Mucosa of stomach (tissue), 1 donor: Measurements from ENCODE around the gene UPK3A.

Source experiments
- H3K27me3 ChIP-seq: one replicate; pipeline ENCODE4 v1.7.0; 2013; ENCODE audit warnings: mild to moderate bottlenecking, low read length; ENCODE audit not compliant: control insufficient read depth, insufficient read depth
- H3K36me3 ChIP-seq: one replicate; pipeline ENCODE4 v1.7.0; 2013; ENCODE audit warnings: low read length; ENCODE audit not compliant: control insufficient read depth, insufficient read depth
- H3K4me1 ChIP-seq: one replicate; pipeline ENCODE4 v1.7.0; 2013; ENCODE audit warnings: mild to moderate bottlenecking, low read length; ENCODE audit not compliant: control insufficient read depth, insufficient read depth
- H3K4me3 ChIP-seq: one replicate; pipeline ENCODE4 v1.7.0; 2013; ENCODE audit warnings: low read length
- H3K9ac ChIP-seq: one replicate; pipeline ENCODE4 v1.7.0; 2013; ENCODE audit warnings: mild to moderate bottlenecking, low read length, moderate library complexity
- H3K9me3 ChIP-seq: one replicate; pipeline ENCODE4 v1.7.0; 2013; ENCODE audit warnings: mild to moderate bottlenecking, low read length, moderate library complexity; ENCODE audit not compliant: control insufficient read depth
- donor health status: Pancreatic carcinoma.

UPK3A gene

DNA sequence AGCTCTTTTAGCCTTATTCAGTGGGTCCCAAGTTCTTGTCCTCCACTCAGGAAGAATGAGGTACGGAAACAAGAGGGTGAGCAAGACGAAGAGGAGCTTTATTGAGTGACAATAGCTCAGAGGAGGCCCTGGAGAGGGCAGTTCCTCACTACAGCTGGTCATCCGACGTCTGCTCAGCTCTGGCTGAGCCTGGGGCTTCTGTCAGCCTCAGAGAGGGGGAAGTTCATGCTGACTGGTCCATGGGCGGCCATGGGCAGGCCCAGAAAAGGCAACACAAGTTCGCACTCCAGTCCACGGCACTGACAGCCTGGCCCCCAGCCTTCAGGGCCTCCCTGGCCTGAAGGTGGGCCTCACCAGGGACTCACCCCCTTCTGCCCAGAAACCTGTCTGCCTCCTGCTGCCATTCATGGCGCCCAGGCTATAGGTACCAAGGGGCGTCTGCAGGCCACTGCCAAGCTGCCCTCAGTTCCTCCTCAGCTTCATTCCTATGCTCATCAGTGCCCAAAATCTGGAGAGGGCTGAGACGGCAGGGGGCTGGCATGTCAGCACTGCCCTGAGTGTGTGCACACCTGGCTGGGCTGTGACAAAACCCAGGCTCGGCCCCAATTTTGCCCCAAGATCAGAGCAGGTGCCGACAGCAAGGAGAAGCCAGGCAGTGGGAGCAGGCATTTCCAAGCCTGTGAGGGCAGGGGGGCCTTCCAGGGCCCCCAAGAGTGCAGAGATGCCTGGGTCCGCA is 22.4 kb upstream of the UPK3A start:
- H3K9ac ChIP-seq, result no peak overlapping the region
- H3K4me1 ChIP-seq, result peaks cover 12% of the 10 kb centered on the region
- H3K4me3 ChIP-seq, result no peak overlapping the region
- H3K36me3 ChIP-seq, result no peaks in the 10 kb centered on the region
- H3K9me3 ChIP-seq, result no peaks in the 10 kb centered on the region
- no peaks in the 10 kb centered on the region for H3K27me3 ChIP-seq

DNA sequence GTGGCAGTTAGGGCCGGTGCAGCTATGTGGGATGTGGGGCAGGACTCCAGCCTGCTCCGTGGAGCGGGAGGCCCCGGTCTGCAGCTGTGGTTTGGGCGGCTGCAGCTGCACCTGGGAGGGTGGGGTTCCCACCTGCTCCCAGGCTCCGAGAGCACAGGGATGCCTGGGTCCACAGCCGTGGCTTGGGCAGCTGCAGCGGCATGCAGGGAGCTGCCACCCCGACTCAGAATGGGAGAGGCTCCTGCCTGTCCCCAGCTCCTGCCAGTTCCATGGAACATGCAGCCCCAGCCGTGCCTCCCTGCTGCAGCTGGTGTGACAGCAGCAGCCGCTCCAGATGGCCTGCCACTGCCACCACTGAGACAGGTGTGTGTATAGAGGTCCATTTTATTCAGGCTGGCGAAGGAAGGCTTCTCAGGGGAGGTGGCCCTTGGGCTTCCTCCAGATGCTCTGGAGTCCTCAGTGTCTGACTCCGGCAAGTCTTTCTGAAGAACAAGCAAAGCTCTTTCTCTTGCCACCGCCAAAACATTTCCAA is 21.8 kb upstream of the UPK3A start:
- Histone ChIP-seq H3K4me3 (no peak overlapping the region), H3K27me3 (peaks cover 4% of the 10 kb centered on the region), H3K9ac (no peak overlapping the region), H3K4me1 (peaks cover 12% of the 10 kb centered on the region), H3K9me3 (no peaks in the 10 kb centered on the region), H3K36me3 (no peaks in the 10 kb centered on the region)

DNA sequence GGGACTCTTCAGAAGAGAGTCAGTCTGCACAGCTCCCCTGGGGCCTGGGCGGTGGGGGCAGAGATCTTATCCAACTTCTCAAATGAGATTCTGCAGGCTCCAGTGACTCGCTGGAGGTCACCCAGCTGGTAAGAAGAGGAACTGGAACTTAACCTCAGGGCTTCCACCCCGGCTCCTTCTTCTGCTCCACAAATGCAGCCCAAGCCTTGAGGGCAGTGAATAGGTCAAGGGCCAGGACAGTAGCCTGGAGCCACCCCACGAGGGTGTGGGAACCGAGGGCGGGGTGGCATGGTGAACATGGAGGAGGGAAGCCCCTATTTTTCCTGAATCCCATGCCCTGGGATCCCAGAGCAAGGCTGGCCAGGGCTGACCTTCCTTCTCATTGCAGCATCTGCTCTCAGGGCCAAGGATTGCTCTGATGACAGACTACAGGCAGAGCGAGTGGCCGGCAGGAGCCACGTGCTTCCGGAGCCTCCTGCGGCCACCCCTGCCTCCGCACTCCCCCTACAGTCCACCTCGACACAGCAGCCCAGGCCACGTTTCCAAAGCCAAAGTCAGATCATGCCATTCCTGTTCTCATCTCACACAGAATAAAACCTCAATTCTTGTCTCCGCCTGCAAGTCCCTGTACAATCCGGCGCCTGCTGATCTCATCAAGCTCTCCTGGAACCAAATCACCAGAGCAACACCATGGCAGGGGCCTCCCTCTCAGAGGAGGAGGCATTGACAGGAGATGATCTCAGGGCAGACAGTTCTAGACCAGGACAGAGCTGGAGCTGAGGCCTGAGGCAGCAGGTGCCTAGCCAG is 21.1 kb upstream of the UPK3A start:
- Histone ChIP-seq H3K27me3 (peaks cover 4% of the 10 kb centered on the region), H3K4me3 (no peak overlapping the region), H3K36me3 (no peaks in the 10 kb centered on the region), H3K4me1 (peaks cover 12% of the 10 kb centered on the region), H3K9me3 (no peaks in the 10 kb centered on the region), H3K9ac (peak overlapping the region; percentile 29)

DNA sequence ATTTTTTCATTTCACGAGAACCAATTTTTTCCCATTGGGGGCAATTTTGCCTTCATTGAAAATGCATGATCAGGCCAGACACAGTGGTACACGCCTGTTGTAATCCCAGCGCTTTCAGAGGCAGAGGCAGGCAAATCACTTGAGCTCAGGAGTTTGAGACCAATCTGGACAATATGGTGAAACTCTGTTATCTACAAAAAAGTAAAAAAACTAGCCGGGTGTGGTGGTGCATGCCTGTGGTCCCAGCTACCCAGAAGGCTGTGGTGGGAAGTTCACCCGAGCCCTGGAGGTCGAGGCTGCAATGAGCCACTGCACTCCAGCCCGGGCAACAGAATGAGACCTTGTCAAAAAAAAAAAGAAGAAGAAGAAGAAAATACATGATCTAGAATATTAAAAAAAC is 19.2 kb upstream of the UPK3A start:
- H3K27me3 ChIP-seq, result peaks cover 10% of the 10 kb centered on the region
- H3K9ac ChIP-seq, result no peak overlapping the region
- no peaks in the 10 kb centered on the region for H3K9me3 ChIP-seq
- H3K4me3 ChIP-seq, result no peak overlapping the region
- peaks cover 14% of the 10 kb centered on the region for H3K4me1 ChIP-seq
- H3K36me3 ChIP-seq, result no peaks in the 10 kb centered on the region

DNA sequence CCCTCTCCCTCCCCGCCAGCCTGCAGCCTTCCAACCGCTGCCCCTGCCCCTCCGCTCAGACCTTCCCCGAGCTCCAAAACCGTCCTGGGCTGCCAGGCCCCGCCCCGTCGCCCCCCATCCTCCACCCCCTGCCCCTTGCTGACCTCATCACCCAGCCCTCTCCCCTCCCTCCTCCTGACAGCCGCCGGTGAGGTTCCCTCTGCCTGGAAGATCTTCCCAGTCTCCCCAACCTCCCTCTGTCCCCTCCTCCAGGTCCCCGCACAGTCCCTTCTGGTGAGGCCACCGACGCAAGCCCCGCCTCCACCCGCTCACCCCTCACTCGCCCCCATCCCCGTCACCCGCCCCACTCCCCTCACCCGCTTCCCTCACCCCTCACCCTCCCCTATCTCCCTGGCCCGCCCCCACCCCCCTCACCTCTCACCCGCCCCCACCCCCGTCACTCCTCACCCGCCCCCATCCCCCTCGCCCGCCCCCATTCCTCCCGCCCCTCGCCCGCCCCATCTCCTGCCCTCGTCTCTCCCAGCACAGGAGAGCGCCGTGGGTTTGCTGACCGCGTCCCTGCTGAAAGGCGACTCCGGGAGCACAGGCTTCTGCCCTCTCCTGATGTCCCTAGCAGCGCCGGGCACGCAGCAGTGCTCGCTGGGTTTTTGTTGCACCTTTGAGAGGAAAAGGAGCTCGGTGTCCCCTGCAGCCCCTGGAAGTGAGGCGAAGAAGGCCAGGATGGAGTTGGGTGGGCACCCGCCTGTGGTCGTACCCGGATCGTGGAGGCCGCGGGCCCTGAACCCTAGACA is 16.4 kb upstream of the UPK3A start:
- Histone ChIP-seq H3K36me3 (no peaks in the 10 kb centered on the region), H3K4me1 (peaks cover 30% of the 10 kb centered on the region), H3K27me3 (peaks cover 10% of the 10 kb centered on the region), H3K9me3 (no peaks in the 10 kb centered on the region), H3K9ac (peak overlapping the region; percentile 55), H3K4me3 (no peak overlapping the region)

DNA sequence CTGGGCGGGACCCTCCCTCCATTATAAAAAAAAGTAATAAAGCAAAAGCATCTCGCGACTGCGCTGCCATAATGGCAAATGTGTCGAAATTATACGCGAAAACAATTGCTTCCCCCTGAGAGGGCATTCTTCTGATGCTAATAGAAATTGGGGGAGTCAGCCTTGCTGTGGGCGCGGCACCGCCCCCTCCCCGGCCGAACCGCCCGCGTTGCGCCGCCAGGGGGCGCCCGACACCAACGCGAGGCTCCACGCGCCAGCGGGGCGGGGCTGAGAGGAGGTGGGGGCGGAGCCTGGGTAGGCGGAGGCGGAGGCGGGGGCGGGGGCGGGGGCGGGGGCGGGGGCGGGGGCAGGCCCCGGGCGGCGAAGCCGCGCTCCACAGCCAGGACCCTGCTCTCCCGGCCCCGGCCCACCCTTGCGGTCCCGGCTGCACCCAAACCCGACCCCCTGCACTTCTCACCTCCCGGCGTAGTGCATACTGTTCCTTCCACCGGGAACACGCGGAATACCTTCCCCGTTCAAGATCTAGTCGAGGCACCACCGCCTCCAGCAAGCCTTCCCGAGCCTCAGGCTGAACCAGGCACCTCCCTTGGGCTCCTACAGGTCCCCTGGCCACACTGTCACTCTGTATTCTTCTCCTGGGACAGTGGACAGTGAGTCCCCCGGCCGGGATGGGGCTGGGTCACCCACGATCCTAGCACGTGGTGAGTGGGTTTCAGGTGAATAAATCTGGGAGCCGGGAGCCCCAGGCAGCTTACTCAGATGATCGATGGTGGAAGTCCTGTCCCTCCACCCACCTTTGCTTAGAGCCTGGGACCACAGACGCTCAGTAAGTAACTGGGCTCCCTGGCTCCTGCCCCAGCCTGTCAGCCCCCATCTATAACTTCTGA is 15.5 kb upstream of the UPK3A start:
- peak overlapping the region; percentile 46 for H3K4me3 ChIP-seq
- peaks cover 30% of the 10 kb centered on the region for H3K4me1 ChIP-seq
- H3K9ac ChIP-seq, result peak overlapping the region; percentile 70
- H3K9me3 ChIP-seq, result no peaks in the 10 kb centered on the region
- H3K36me3 ChIP-seq, result no peaks in the 10 kb centered on the region
- peaks cover 10% of the 10 kb centered on the region for H3K27me3 ChIP-seq

DNA sequence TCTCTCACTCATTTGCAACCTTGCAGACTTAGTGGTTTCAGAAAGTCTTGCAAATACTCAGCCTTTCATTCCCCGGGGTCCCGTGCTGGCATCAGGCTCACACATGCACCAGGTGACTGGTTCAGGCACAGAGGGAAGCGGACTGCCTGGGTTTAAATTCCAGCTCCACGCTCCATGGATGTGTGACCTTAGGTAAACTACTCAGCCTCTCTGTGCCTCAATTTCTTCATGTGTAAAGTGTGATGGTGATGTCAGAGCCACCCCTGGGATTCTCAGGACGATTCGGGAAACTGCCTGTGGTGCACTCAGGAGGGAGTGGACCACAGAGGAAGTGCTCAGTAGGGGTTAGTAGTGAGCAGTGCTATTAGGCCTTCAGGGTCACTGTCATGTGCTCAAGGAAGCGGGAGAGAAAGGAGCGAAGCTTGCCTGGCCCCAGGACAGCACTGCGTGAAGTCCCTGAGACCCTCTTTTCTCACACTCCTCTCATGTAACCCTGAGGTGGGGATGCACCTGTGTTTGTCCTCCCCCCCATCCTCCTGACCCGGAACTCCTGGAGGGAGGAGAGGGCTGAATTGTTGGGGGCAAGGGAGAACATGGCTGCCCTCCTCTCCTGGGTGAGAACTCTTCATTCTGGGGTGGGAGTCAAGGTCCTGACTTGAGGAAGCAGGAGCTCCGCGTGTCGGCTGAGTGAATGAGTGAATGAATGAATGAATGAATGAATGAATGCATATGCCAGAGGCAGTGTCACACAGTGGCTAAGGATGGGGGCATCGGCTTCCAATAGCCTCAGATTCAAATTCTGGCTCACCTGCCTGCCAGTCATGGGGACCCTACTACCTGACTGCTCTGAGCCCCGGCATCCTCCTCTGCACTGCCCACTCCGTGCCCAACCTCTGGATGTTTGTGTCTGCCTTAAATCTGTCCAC is 14.4 kb upstream of the UPK3A start:
- no peaks in the 10 kb centered on the region for H3K36me3 ChIP-seq
- no peak overlapping the region for H3K9ac ChIP-seq
- H3K9me3 ChIP-seq, result no peaks in the 10 kb centered on the region
- H3K4me3 ChIP-seq, result no peak overlapping the region
- peaks cover 30% of the 10 kb centered on the region for H3K4me1 ChIP-seq
- peaks cover 10% of the 10 kb centered on the region for H3K27me3 ChIP-seq

DNA sequence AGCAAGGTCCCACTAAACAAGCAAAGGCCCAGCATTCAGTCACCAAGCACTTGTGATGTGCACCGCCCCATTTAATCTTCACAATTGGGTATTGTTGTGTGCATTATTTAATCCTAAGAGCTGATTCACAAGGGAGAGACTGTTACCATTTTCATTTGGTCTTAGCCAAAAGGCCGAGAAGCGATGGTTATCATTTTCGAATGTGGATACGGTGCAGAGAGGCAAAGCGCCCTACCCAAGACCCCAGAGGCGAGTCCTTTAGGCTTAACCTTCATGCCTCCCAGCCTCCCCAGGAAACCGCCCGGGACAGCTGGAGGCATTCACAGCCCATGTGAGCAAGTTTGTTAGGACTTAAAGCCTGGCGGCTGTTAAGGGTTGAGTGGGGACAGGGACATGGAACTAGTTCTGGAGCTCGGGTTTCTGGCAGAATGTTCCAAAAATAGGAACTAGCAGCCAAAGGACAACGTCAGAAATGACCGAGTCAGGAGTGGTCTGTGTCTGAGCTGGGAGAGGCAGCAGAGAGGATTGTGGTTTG is 13.0 kb upstream of the UPK3A start:
- H3K4me1 ChIP-seq, result peaks cover 30% of the 10 kb centered on the region
- H3K9ac ChIP-seq, result peak overlapping the region; percentile 39
- H3K4me3 ChIP-seq, result no peak overlapping the region
- H3K36me3 ChIP-seq, result no peaks in the 10 kb centered on the region
- H3K27me3 ChIP-seq, result peaks cover 10% of the 10 kb centered on the region
- no peaks in the 10 kb centered on the region for H3K9me3 ChIP-seq

DNA sequence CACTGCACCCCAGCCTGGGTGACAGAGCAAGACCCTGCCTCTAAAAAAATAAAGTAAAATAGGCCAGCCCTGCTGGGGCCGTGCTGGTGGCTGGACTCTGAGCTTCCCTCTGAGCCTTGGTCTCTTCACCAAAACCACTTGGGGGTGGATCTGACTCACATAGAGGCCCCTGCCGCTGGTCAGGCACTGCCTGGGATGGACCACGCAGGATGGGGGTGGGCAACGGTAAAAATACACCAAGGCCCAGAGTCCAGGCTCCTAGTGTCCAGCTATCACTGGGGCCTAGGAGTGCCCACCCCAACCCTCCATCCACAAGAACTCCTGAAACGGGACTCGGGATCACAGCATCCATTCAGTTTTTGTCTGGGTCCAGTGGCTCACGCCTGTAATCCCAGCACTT is 12.3 kb upstream of the UPK3A start:
- no peaks in the 10 kb centered on the region for H3K36me3 ChIP-seq
- H3K9me3 ChIP-seq, result no peaks in the 10 kb centered on the region
- H3K4me3 ChIP-seq, result no peak overlapping the region
- peak overlapping the region; percentile 39 for H3K9ac ChIP-seq
- H3K27me3 ChIP-seq, result peaks cover 10% of the 10 kb centered on the region
- peaks cover 30% of the 10 kb centered on the region for H3K4me1 ChIP-seq

DNA sequence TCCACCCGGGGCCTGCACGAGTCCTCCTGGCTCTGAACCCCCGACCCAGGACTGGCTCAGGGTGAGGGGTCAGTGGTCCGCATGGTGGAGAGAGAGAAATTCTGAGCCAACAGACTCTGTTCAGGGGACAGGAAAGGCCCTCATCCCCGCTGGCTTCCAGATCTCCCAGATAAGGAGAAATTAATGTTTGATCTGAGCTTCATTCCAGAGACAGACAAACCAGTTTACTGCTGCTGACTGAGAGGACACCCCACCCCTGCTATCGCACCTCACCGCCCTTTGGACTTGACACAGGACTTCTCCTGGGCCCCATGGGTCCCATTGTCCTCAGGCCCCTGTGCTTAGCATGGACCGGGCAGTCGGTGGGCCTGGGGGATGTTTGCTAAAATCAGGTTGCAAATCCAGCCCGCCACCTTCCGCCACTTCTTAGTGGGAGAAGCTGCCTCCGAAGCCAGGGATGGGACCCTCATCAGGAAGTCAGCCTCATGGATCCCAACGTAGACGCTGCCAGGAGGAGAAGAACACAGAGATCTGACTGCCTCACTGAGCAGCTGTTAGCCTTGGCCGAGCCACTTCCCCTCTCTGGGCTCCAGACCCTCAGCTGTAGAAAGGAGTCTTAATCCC is 11.2 kb upstream of the UPK3A start:
- peaks cover 30% of the 10 kb centered on the region for H3K4me1 ChIP-seq
- H3K27me3 ChIP-seq, result peaks cover 6% of the 10 kb centered on the region
- H3K36me3 ChIP-seq, result no peaks in the 10 kb centered on the region
- no peaks in the 10 kb centered on the region for H3K9me3 ChIP-seq
- H3K9ac ChIP-seq, result no peak overlapping the region
- H3K4me3 ChIP-seq, result no peak overlapping the region
